Transverse colon (tissue), 4 donors: ENCODE data around the gene GTF2A2.

Source experiments
- EP300 ChIP-seq: sonication (generic); formaldehyde crosslinking; IDR thresholded peaks from one replicate; pipeline ENCODE4 v1.6.1; 2017; ENCODE audit warnings: antibody characterized with exemption, low read depth
- POLR2AphosphoS5 ChIP-seq, 3 donors: sonication (generic); formaldehyde crosslinking; IDR thresholded peaks; one replicate each; pipeline ENCODE4 v1.6.1; 2016; ENCODE audit warnings: antibody characterized with exemption in 3 of 3
- TF ChIP-seq, protein P1 (sequence below), 5 experiments: fragments of 200-600 bp in 3 of 5; fragments of 450-650 bp in 2 of 5; sonication (generic) in 3 of 5; IDR thresholded peaks; 1 replicate in 2 of 5; 2 replicates in 3 of 5; pipeline ENCODE4 v1.5.1; 2016 to 2017; ENCODE audit warnings: antibody characterized with exemption in 5 of 5, inconsistent platforms in 3 of 5, mild to moderate bottlenecking in 2 of 5, moderate library complexity in 1 of 5

DNA sequence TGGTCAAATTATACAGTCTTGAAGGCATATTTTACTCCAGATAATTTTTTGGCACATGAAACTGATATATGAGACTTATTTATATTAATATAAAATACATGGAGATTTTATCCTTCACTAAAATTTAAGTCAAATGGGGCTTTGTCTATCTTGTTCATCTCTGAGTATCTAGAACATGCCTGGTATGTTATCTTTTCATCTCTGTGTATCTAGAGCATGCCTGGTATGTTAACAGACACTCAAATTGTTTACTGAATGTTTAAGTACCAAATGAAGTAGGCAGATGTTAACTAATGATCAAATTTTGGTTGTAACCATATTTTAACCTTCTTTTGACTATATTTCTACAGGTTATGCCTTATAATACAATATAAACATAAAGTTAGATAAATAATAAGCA lies 7.7 kb downstream of the GTF2A2 start:
- TF ChIP-seq, protein P1, sequence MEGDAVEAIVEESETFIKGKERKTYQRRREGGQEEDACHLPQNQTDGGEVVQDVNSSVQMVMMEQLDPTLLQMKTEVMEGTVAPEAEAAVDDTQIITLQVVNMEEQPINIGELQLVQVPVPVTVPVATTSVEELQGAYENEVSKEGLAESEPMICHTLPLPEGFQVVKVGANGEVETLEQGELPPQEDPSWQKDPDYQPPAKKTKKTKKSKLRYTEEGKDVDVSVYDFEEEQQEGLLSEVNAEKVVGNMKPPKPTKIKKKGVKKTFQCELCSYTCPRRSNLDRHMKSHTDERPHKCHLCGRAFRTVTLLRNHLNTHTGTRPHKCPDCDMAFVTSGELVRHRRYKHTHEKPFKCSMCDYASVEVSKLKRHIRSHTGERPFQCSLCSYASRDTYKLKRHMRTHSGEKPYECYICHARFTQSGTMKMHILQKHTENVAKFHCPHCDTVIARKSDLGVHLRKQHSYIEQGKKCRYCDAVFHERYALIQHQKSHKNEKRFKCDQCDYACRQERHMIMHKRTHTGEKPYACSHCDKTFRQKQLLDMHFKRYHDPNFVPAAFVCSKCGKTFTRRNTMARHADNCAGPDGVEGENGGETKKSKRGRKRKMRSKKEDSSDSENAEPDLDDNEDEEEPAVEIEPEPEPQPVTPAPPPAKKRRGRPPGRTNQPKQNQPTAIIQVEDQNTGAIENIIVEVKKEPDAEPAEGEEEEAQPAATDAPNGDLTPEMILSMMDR (IDR thresholded peaks at IDR 0.05) = no peak
- TF ChIP-seq POLR2AphosphoS5 (IDR thresholded peaks at IDR 0.05) (no peak), EP300 (no peak)
